ENCODE results near the gene EPAS1. TPM values are rescaled to one million over a fixed set of nuclear protein-coding genes. Genes with fewer than 3 reads are reported as not detected.

Gene EPAS1
- total and polyA plus RNA-seq, 8 donors, result 35.6 to 165 (median 76.0) TPM

GRCh38 chr2:46254474-46254873, 42.7 kb upstream of the EPAS1 start:
- H3K4me1 ChIP-seq, result no peaks in the 10 kb centered on the region
- H3K4me3 ChIP-seq, result no peak overlapping the region
- no peak for TF ChIP-seq CTCF (IDR thresholded peaks at IDR 0.05)
- no peaks in the 10 kb centered on the region for H3K27me3 ChIP-seq
- H3K9me3 ChIP-seq, result no peaks in the 10 kb centered on the region
- WGBS, 2 donors, result 67 to 69% methylated on average over 4 of the region's 4 CpGs
- ATAC-seq, result no peak
- H3K27ac ChIP-seq, result no peak overlapping the region
- no peaks in the 10 kb centered on the region for H3K36me3 ChIP-seq
- no peak for FAIRE-seq
- intact Hi-C loops (cut with DNase I), result no loop called here
- no peak for DNase-seq

GRCh38 chr2:46256563-46257142, 40.6 kb upstream of the EPAS1 start:
- DNase-seq (no peak), FAIRE-seq (no peak), ATAC-seq (no peak)
- WGBS, 2 donors, result 76 to 80% methylated on average over 5 of the region's 5 CpGs
- Histone ChIP-seq H3K4me1 (peaks cover 0 to 5% (median 4%) of the 10 kb centered on the region in 3 donors), H3K27me3 (no peaks in the 10 kb centered on the region), H3K9me3 (no peaks in the 10 kb centered on the region), H3K36me3 (no peaks in the 10 kb centered on the region), H3K27ac (no peak overlapping the region), H3K4me3 (no peak overlapping the region)
- intact Hi-C loops (cut with DNase I), result no loop called here
- TF ChIP-seq CTCF (IDR thresholded peaks at IDR 0.05), result no peak

GRCh38 chr2:46257476-46257875, 39.7 kb upstream of the EPAS1 start:
- Histone ChIP-seq H3K4me3 (no peak overlapping the region), H3K36me3 (no peaks in the 10 kb centered on the region), H3K9me3 (no peaks in the 10 kb centered on the region), H3K27ac (no peak overlapping the region), H3K4me1 (peaks cover 0 to 5% (median 4%) of the 10 kb centered on the region in 3 donors), H3K27me3 (no peaks in the 10 kb centered on the region)
- ATAC-seq (peak in 1 of 4 donors; percentile 29), DNase-seq (no peak), FAIRE-seq (no peak)
- no peak for TF ChIP-seq CTCF (IDR thresholded peaks at IDR 0.05)
- 41 to 66% methylated on average over 4 of the region's 4 CpGs for WGBS, 2 donors
- intact Hi-C loops (cut with DNase I), result no loop called here

- Histone ChIP-seq H3K36me3 (no peaks in the 10 kb centered on the region), H3K27ac (no peak overlapping the region), H3K9me3 (no peaks in the 10 kb centered on the region), H3K4me3 (no peak overlapping the region), H3K27me3 (no peaks in the 10 kb centered on the region), H3K4me1 (peaks cover 0 to 5% (median 4%) of the 10 kb centered on the region in 3 donors)
- TF ChIP-seq CTCF (IDR thresholded peaks at IDR 0.05), result no peak
- DNase-seq, result no peak
- no peak for FAIRE-seq
- WGBS, 2 donors, result 67 to 79% methylated on average over 5 of the region's 5 CpGs
- no peak for ATAC-seq
- intact Hi-C loops (cut with DNase I), result no loop called here
Measured at GRCh38 chr2:46257980-46258379, 39.2 kb upstream of the EPAS1 start.

DNA sequence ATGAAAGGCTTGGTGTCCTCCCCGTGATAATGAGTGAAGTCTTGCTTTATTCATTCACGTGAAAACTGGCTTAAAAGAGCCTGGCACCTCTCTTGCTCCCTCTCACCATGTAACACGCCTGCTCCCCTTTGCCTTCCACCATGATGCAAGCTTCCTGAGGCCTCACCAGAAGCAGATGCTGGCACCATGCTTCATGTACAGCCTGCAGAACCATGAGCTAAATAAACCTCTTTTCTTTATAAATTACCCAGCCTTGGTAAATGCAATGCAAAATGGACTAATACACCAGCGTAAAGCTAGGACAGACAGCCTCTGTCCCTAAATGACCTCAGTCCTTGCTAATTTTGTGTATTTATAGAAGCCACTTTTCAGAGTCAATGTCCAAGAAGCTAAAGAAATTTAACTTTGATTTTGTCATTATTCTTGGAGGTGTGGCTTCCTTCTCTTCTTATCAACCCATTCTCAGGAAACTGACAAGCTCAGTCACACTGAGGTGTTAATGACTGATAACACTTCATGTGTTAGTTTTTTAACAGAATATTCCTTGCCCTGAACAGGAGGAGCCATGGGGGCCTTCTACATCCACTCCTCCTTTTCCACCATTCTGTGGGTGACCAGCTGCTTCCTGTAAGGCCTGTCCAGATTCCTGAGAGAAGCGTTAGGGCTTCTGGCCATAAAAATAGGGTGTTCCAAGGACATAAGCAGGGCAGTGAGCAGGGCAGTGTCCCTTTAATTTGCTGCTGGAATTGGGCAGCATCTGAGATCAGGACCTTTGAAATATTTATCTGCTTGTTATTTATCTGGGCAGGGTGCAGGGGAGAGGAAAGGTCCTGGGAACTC, 38.0 kb upstream of the EPAS1 start:
- peak in 1 of 6 donors; percentile 7 for DNase-seq
- peak in 1 of 4 donors; percentile 38 for ATAC-seq
- no peaks in the 10 kb centered on the region for H3K27me3 ChIP-seq
- no peak for TF ChIP-seq CTCF (IDR thresholded peaks at IDR 0.05)
- 78 to 87% methylated on average over 5 of the region's 5 CpGs for WGBS, 2 donors
- no peak for FAIRE-seq
- peaks cover 0 to 5% (median 4%) of the 10 kb centered on the region in 3 donors for H3K4me1 ChIP-seq
- intact Hi-C loops (cut with DNase I), result no loop called here
- no peaks in the 10 kb centered on the region for H3K9me3 ChIP-seq
- H3K36me3 ChIP-seq, result no peaks in the 10 kb centered on the region
- no peak overlapping the region for H3K4me3 ChIP-seq
- H3K27ac ChIP-seq, result no peak overlapping the region
